SK-N-SH (cell line): ENCODE results near the gene IFITM1. TPM values are rescaled to one million over a fixed set of nuclear protein-coding genes. Genes with fewer than 3 reads are reported as not detected.

ENCODE experiments used
- CTCF ChIA-PET: fragments of 300-600, 350-600 bp; formaldehyde crosslinking; extraction: SDS; loops from one replicate; lab custom pipeline; 2021; lab: Yijun Ruan, JAX
- POLR2A ChIA-PET: fragments of 350-600 bp; sonication (Branson Sonifier 250); formaldehyde crosslinking; extraction: SDS; loops from one replicate; lab custom pipeline; 2020; ENCODE audit warnings: antibody characterized with exemption, inconsistent platforms; lab: Yijun Ruan, JAX
- DNase-seq: peaks from one replicate; pipeline ENCODE4 v3.0.0; 2012
- H2AFZ ChIP-seq: fragments of 200-600 bp; sonication (generic); 2 replicates; pipeline ENCODE4 v1.8.1; 2016; ENCODE audit warnings: antibody characterized with exemption, mild to moderate bottlenecking, low read depth
- H3F3A ChIP-seq: fragments of 200-600 bp; sonication (generic); replicated peaks from 2 replicates; pipeline ENCODE3; 2016; ENCODE audit warnings: antibody characterized with exemption, mild to moderate bottlenecking; ENCODE audit not compliant: insufficient read depth
- H3K27ac ChIP-seq, 2 experiments: fragments of 200-500 bp in 1 of 2; fragments of 200-600 bp in 1 of 2; sonication (Bioruptor generic) in 1 of 2; sonication (generic), shearing (Covaris generic) in 1 of 2; 2 replicates each; pipeline versions ENCODE4 v1.5.1 to v1.6.1; 2014 to 2016; ENCODE audit warnings: low read depth in 2 of 2, inconsistent platforms in 1 of 2, low read length in 1 of 2, mild to moderate bottlenecking in 1 of 2, mixed read lengths in 1 of 2
- H3K27me3 ChIP-seq: fragments of 200-600 bp; sonication (generic), shearing (Covaris generic); 2 replicates; pipeline ENCODE4 v1.6.1; 2016; ENCODE audit warnings: mixed run types; ENCODE audit not compliant: insufficient read depth
- H3K36me3 ChIP-seq, 2 experiments: fragments of 200-500 bp in 1 of 2; fragments of 200-600 bp in 1 of 2; sonication (Bioruptor generic) in 1 of 2; sonication (generic) in 1 of 2; replicated peaks in 1 of 2; 2 replicates each; pipeline versions ENCODE3 to v1.5.1; 2014 to 2016; ENCODE audit warnings: low read length in 1 of 2, mild to moderate bottlenecking in 1 of 2; ENCODE audit not compliant: insufficient read depth in 2 of 2, control insufficient read depth in 1 of 2
- H3K4me1 ChIP-seq, 2 experiments: fragments of 200-500 bp in 1 of 2; fragments of 200-600 bp in 1 of 2; sonication (Bioruptor generic) in 1 of 2; sonication (generic), shearing (Covaris generic) in 1 of 2; 2 replicates each; pipeline versions ENCODE4 v1.5.1 to v1.6.1; 2014 to 2016; ENCODE audit warnings: low read depth in 1 of 2, low read length in 1 of 2, mixed run types in 1 of 2; ENCODE audit not compliant: insufficient read depth in 2 of 2, control insufficient read depth in 1 of 2
- H3K4me2 ChIP-seq: fragments of 200-600 bp; sonication (generic), shearing (Covaris generic); 2 replicates; pipeline ENCODE4 v1.6.1; 2017; ENCODE audit warnings: mixed run types
- H3K4me3 ChIP-seq, 2 experiments: fragments of 200-500 bp in 1 of 2; fragments of 200-600 bp in 1 of 2; sonication (Bioruptor generic) in 1 of 2; sonication (generic), shearing (Covaris generic) in 1 of 2; 2 replicates each; pipeline versions ENCODE4 v1.5.1 to v1.8.1; 2014 to 2016; ENCODE audit warnings: low read depth in 2 of 2, inconsistent platforms in 1 of 2, low read length in 1 of 2, mild to moderate bottlenecking in 1 of 2, mixed read lengths in 1 of 2, moderate library complexity in 1 of 2
- H3K79me2 ChIP-seq: fragments of 200-600 bp; sonication (generic); 2 replicates; pipeline ENCODE4 v1.8.1; 2017; ENCODE audit warnings: mild to moderate bottlenecking; ENCODE audit not compliant: insufficient read depth
- H3K9ac ChIP-seq: fragments of 200-600 bp; sonication (generic); 2 replicates; pipeline ENCODE4 v1.6.1; 2017; ENCODE audit warnings: mixed run types
- H3K9me2 ChIP-seq: fragments of 200-600 bp; sonication (generic); 2 replicates; pipeline ENCODE4 v1.6.1; 2017; ENCODE audit warnings: mixed run types
- H3K9me3 ChIP-seq: fragments of 200-600 bp; sonication (generic); 2 replicates; pipeline ENCODE4 v1.6.1; 2017; ENCODE audit warnings: mixed run types, mild to moderate bottlenecking, moderate library complexity
- H4K20me1 ChIP-seq: fragments of 200-600 bp; sonication (generic); 2 replicates; pipeline ENCODE4 v1.6.1; 2017; ENCODE audit warnings: mild to moderate bottlenecking, mixed run types; ENCODE audit not compliant: insufficient read depth
- FOSL2 ChIP-seq: IDR thresholded peaks from 2 replicates; pipeline ENCODE4 v1.4.0; 2012; ENCODE audit warnings: low read depth, mild to moderate bottlenecking, moderate library complexity, borderline replicate concordance
- GABPA ChIP-seq: IDR thresholded peaks from 2 replicates; pipeline ENCODE4 v1.4.0; 2012; ENCODE audit warnings: low read depth, mild to moderate bottlenecking
- MAX ChIP-seq: IDR thresholded peaks from 2 replicates; pipeline ENCODE4 v1.4.0; 2012; ENCODE audit warnings: low read depth
- NRF1 ChIP-seq: IDR thresholded peaks from 2 replicates; pipeline ENCODE4 v1.6.1; 2012; ENCODE audit warnings: low read depth, mild to moderate bottlenecking, low read length
- PBX3 ChIP-seq: IDR thresholded peaks from 2 replicates; pipeline ENCODE4; 2012
- USF1 ChIP-seq: IDR thresholded peaks from 2 replicates; pipeline ENCODE4 v1.4.0; 2012; ENCODE audit warnings: low read depth, borderline replicate concordance
- USF2 ChIP-seq: fragments of 150-350 bp; IDR thresholded peaks from 2 replicates; pipeline ENCODE4 v1.6.1; 2017; ENCODE audit warnings: antibody characterized with exemption, low read length, low read depth, borderline replicate concordance
- YY1 ChIP-seq: IDR thresholded peaks from 2 replicates; pipeline ENCODE4 v1.4.0; 2012; ENCODE audit warnings: low read depth, mild to moderate bottlenecking
- ZBTB33 ChIP-seq: IDR thresholded peaks from 2 replicates; pipeline ENCODE4 v1.4.0; 2012; ENCODE audit warnings: low read depth, borderline replicate concordance
- WGBS: methylation state at CpG from one replicate; pipeline ENCODE4 v1.1.6; 2017; ENCODE audit warnings: low lambda C conversion rate; 5-methylcytosine and 5-hydroxymethylcytosine counted together
- polyA plus RNA-seq, 3 experiments: library from polyadenylated mRNA; depleted of rRNA; stranded (reverse); fragments of >200 nt; gene quantifications; 2 replicates each; pipeline ENCODE4 v1.2.3, GENCODE V29; 2012

Gene IFITM1
- polyA plus RNA-seq, 1 of the 3 experiments (the other 2 are of a cell fraction): 19.4 TPM

- TF ChIP-seq USF1 (no peak), GABPA (no peak), USF2 (no peak)
- TF ChIP-seq, all 33 proteins: peak for 0
These were observed 14.6 kb upstream of the IFITM1 start, which contains the start of gene IFITM5 (continued) for GRCh38 chr11:299081-299891.

- no peak overlapping the region for H3K27ac ChIP-seq
- H3K4me2 ChIP-seq: no peak overlapping the region
- no peak overlapping the region for H3K4me3 ChIP-seq
- ChIA-PET POLR2A (no interaction called here), CTCF (interaction anchor here (0.7 to 1.0 kb wide), 3 partner anchors 12 to 17 kb away, joined by 3 to 4 read pairs (median 3); no protein-coding TSS in a partner anchor)
- H3K79me2 ChIP-seq: no peaks in the 10 kb centered on the region
- no peaks in the 10 kb centered on the region for H3K36me3 ChIP-seq
- peak; percentile 66 for DNase-seq
- 11% methylated on average over 7 of the region's 20 CpGs for WGBS
- no peak for TF ChIP-seq PBX3
- no peak for TF ChIP-seq USF2
- no peak for TF ChIP-seq FOSL2
- no peak for TF ChIP-seq ZBTB33
- TF ChIP-seq YY1: no peak
- TF ChIP-seq NRF1: no peak
- no peak for TF ChIP-seq MAX
- H3K9me2 ChIP-seq: no peaks in the 10 kb centered on the region
- H4K20me1 ChIP-seq: no peaks in the 10 kb centered on the region
- no peak overlapping the region for H2AFZ ChIP-seq
- no peaks in the 10 kb centered on the region for H3K27me3 ChIP-seq
- peaks cover 4% of the 10 kb centered on the region for H3F3A ChIP-seq
- H3K9me3 ChIP-seq: no peaks in the 10 kb centered on the region
- H3K9ac ChIP-seq: no peak overlapping the region
- H3K4me1 ChIP-seq: no peaks in the 10 kb centered on the region; a peak in 1 of 4 replicates
These were observed 13.7 kb upstream of the IFITM1 start for GRCh38 chr11:299951-300735.
